Stimulated activated naive CD8-positive, alpha-beta T cell treated with anti-CD3 and anti-CD28 coated beads, Interleukin-15, Interleukin-2, amounts not matched to agents 100 ng/mL and 50 ng/mL, for 24 hours (primary cell): ENCODE measurements around the gene HAUS7.

ENCODE experiments used
- H3K27ac Mint-ChIP-seq: one replicate; pipeline ENCODE4 v1.8.0; 2021; ENCODE audit warnings: mild to moderate bottlenecking, mixed read lengths
- H3K27me3 Mint-ChIP-seq: one replicate; pipeline ENCODE4 v1.8.0; 2021; ENCODE audit warnings: mixed read lengths
- H3K36me3 Mint-ChIP-seq: one replicate; pipeline ENCODE4 v1.8.0; 2021; ENCODE audit warnings: low read depth, mixed read lengths
- H3K4me1 Mint-ChIP-seq: one replicate; pipeline ENCODE4 v1.8.0; 2021; ENCODE audit warnings: low read depth, mixed read lengths
- H3K4me3 Mint-ChIP-seq: one replicate; pipeline ENCODE4 v1.8.0; 2021; ENCODE audit warnings: mild to moderate bottlenecking, mixed read lengths
- H3K9me3 Mint-ChIP-seq: one replicate; pipeline ENCODE4 v1.8.0; 2021; ENCODE audit warnings: mixed read lengths

Gene HAUS7

GRCh38 chrX:153492543-153492942 is 22.2 kb upstream of the HAUS7 start:
- Mint-ChIP-seq H3K4me1 (no peaks in the 10 kb centered on the region), H3K27ac (no peak overlapping the region), H3K4me3 (no peak overlapping the region), H3K9me3 (no peaks in the 10 kb centered on the region), H3K36me3 (no peaks in the 10 kb centered on the region), H3K27me3 (no peaks in the 10 kb centered on the region)

- Mint-ChIP-seq H3K4me3 (no peak overlapping the region), H3K27ac (no peak overlapping the region)
These were observed 21.5 kb upstream of the HAUS7 start for GRCh38 chrX:153491918-153492317.

GRCh38 chrX:153491351-153491914 is 21.1 kb upstream of the HAUS7 start:
- Mint-ChIP-seq H3K36me3 (no peaks in the 10 kb centered on the region), H3K4me3 (no peak overlapping the region), H3K4me1 (no peaks in the 10 kb centered on the region), H3K9me3 (no peaks in the 10 kb centered on the region), H3K27ac (no peak overlapping the region), H3K27me3 (no peaks in the 10 kb centered on the region)

More at GRCh38 chrX:153491918-153492317, 21.5 kb upstream of the HAUS7 start:
- Mint-ChIP-seq H3K27me3 (no peaks in the 10 kb centered on the region), H3K36me3 (no peaks in the 10 kb centered on the region), H3K4me1 (no peaks in the 10 kb centered on the region), H3K9me3 (no peaks in the 10 kb centered on the region)

- H3K27ac Mint-ChIP-seq, result no peak overlapping the region
- H3K4me3 Mint-ChIP-seq, result no peak overlapping the region
- no peaks in the 10 kb centered on the region for H3K36me3 Mint-ChIP-seq
- no peaks in the 10 kb centered on the region for H3K9me3 Mint-ChIP-seq
- H3K27me3 Mint-ChIP-seq, result no peaks in the 10 kb centered on the region
- H3K4me1 Mint-ChIP-seq, result no peaks in the 10 kb centered on the region
These were observed 20.0 kb upstream of the HAUS7 start for GRCh38 chrX:153490217-153490930.

GRCh38 chrX:153488231-153488914 is 18.0 kb upstream of the HAUS7 start:
- no peaks in the 10 kb centered on the region for H3K27me3 Mint-ChIP-seq

GRCh38 chrX:153487590-153488071 is 17.3 kb upstream of the HAUS7 start:
- no peak overlapping the region for H3K4me3 Mint-ChIP-seq
- H3K36me3 Mint-ChIP-seq, result no peaks in the 10 kb centered on the region
- H3K27me3 Mint-ChIP-seq, result no peaks in the 10 kb centered on the region
- no peaks in the 10 kb centered on the region for H3K4me1 Mint-ChIP-seq
- no peaks in the 10 kb centered on the region for H3K9me3 Mint-ChIP-seq
- H3K27ac Mint-ChIP-seq, result no peak overlapping the region

More at GRCh38 chrX:153488231-153488914, 18.0 kb upstream of the HAUS7 start:
- Mint-ChIP-seq H3K4me1 (no peaks in the 10 kb centered on the region), H3K27ac (no peak overlapping the region), H3K4me3 (no peak overlapping the region), H3K36me3 (no peaks in the 10 kb centered on the region), H3K9me3 (no peaks in the 10 kb centered on the region)

GRCh38 chrX:153486171-153486570 is 15.8 kb upstream of the HAUS7 start:
- H3K27me3 Mint-ChIP-seq, result no peaks in the 10 kb centered on the region
- H3K27ac Mint-ChIP-seq, result no peak overlapping the region
- H3K9me3 Mint-ChIP-seq, result no peaks in the 10 kb centered on the region
- H3K36me3 Mint-ChIP-seq, result no peaks in the 10 kb centered on the region
- H3K4me1 Mint-ChIP-seq, result no peaks in the 10 kb centered on the region
- no peak overlapping the region for H3K4me3 Mint-ChIP-seq

GRCh38 chrX:153485396-153486080 is 15.2 kb upstream of the HAUS7 start:
- H3K9me3 Mint-ChIP-seq, result no peaks in the 10 kb centered on the region
- no peak overlapping the region for H3K27ac Mint-ChIP-seq
- no peaks in the 10 kb centered on the region for H3K36me3 Mint-ChIP-seq
- H3K4me3 Mint-ChIP-seq, result no peak overlapping the region
- H3K4me1 Mint-ChIP-seq, result no peaks in the 10 kb centered on the region
- no peaks in the 10 kb centered on the region for H3K27me3 Mint-ChIP-seq

- no peaks in the 10 kb centered on the region for H3K27me3 Mint-ChIP-seq
- no peaks in the 10 kb centered on the region for H3K4me1 Mint-ChIP-seq
- H3K4me3 Mint-ChIP-seq, result no peak overlapping the region
- no peaks in the 10 kb centered on the region for H3K9me3 Mint-ChIP-seq
- no peaks in the 10 kb centered on the region for H3K36me3 Mint-ChIP-seq
- H3K27ac Mint-ChIP-seq, result no peak overlapping the region
These were observed 12.1 kb upstream of the HAUS7 start for GRCh38 chrX:153482376-153483015.

GRCh38 chrX:153481043-153481442 is 10.7 kb upstream of the HAUS7 start:
- no peak overlapping the region for H3K4me3 Mint-ChIP-seq
- no peaks in the 10 kb centered on the region for H3K36me3 Mint-ChIP-seq
- H3K4me1 Mint-ChIP-seq, result no peaks in the 10 kb centered on the region
- no peaks in the 10 kb centered on the region for H3K9me3 Mint-ChIP-seq
- H3K27ac Mint-ChIP-seq, result no peak overlapping the region
- no peaks in the 10 kb centered on the region for H3K27me3 Mint-ChIP-seq

- H3K4me3 Mint-ChIP-seq, result no peak overlapping the region
These were observed 8.4 kb upstream of the HAUS7 start for GRCh38 chrX:153478746-153479145.

GRCh38 chrX:153477901-153478300 is 7.5 kb upstream of the HAUS7 start:
- H3K36me3 Mint-ChIP-seq, result no peaks in the 10 kb centered on the region
- no peak overlapping the region for H3K27ac Mint-ChIP-seq
- no peak overlapping the region for H3K4me3 Mint-ChIP-seq
- no peaks in the 10 kb centered on the region for H3K27me3 Mint-ChIP-seq
- peaks cover 3% of the 10 kb centered on the region for H3K4me1 Mint-ChIP-seq
- H3K9me3 Mint-ChIP-seq, result no peaks in the 10 kb centered on the region

More at GRCh38 chrX:153478746-153479145, 8.4 kb upstream of the HAUS7 start:
- Mint-ChIP-seq H3K4me1 (no peaks in the 10 kb centered on the region), H3K27ac (no peak overlapping the region), H3K36me3 (no peaks in the 10 kb centered on the region), H3K9me3 (no peaks in the 10 kb centered on the region), H3K27me3 (no peaks in the 10 kb centered on the region)

- H3K27me3 Mint-ChIP-seq, result no peaks in the 10 kb centered on the region
- H3K4me1 Mint-ChIP-seq, result peaks cover 3% of the 10 kb centered on the region
- H3K27ac Mint-ChIP-seq, result no peak overlapping the region
- no peaks in the 10 kb centered on the region for H3K9me3 Mint-ChIP-seq
- H3K4me3 Mint-ChIP-seq, result no peak overlapping the region
- H3K36me3 Mint-ChIP-seq, result no peaks in the 10 kb centered on the region
These were observed 7.0 kb upstream of the HAUS7 start for GRCh38 chrX:153477364-153477857.

- Mint-ChIP-seq H3K27ac (no peak overlapping the region), H3K36me3 (no peaks in the 10 kb centered on the region), H3K4me1 (peaks cover 3% of the 10 kb centered on the region), H3K27me3 (no peaks in the 10 kb centered on the region), H3K4me3 (no peak overlapping the region), H3K9me3 (no peaks in the 10 kb centered on the region)
These were observed 6.4 kb upstream of the HAUS7 start for GRCh38 chrX:153476666-153477363.
